RWPE1 (cell line): ENCODE results near the gene SSR1.

Source experiments
- CTCF ChIA-PET: fragments of 350-600 bp; sonication (Branson Sonifier 250); formaldehyde crosslinking; extraction: SDS; loops from one replicate; lab custom pipeline; 2021; lab: Yijun Ruan, JAX
- POLR2A ChIA-PET: fragments of 400-600 bp; formaldehyde crosslinking; extraction: SDS; loops from one replicate; lab custom pipeline; 2020; ENCODE audit warnings: antibody characterized with exemption; ENCODE audit not compliant: low non-redundant PET; lab: Yijun Ruan, JAX
- DNase-seq: peaks from one replicate; pipeline ENCODE4 v3.0.0; 2012; ENCODE audit warnings: low spot score
- H3K27ac ChIP-seq: fragments of 450-650 bp; 2 replicates; pipeline ENCODE4 v1.5.1; 2017
- CTCF ChIP-seq: fragments of 450-650 bp; conservative IDR thresholded peaks from 2 replicates; pipeline ENCODE4 v1.5.1; 2017; ENCODE audit warnings: low read depth, mild to moderate bottlenecking

SSR1 gene

GRCh38 chr6:7219310-7219709 is 93.7 kb downstream of the SSR1 start:
- ChIA-PET POLR2A (no interaction called here), CTCF (interaction anchor here (0.7 kb wide), 1 partner anchor 544 kb away, joined by 7 read pairs; no protein-coding TSS in a partner anchor)
- DNase-seq: no peak
- TF ChIP-seq CTCF: no peak
- H3K27ac ChIP-seq: peak overlapping the region; percentile 59

GRCh38 chr6:7218406-7218988 is 94.5 kb downstream of the SSR1 start:
- ChIA-PET CTCF (interaction anchor here (0.6 to 1.1 kb wide), 4 partner anchors 59 to 543 kb away, joined by 3 to 7 read pairs (median 4); no protein-coding TSS in a partner anchor), POLR2A (no interaction called here)
- H3K27ac ChIP-seq: 0 out of 2 replicates have a peak overlapping the region, but pooled peaks have one; percentile 59
- DNase-seq: no peak
- TF ChIP-seq CTCF: no peak
